Skeletal muscle satellite cell (primary cell): ENCODE data around the gene TSHR. TPM values are rescaled to one million over a fixed set of nuclear protein-coding genes. Genes with fewer than 3 reads are reported as not detected.
A peak's percentile ranks its signal among the peaks of the same experiment; 100 is the strongest.
"Not testable (repeated sequence)": the region's sequence is repeated elsewhere in the genome, so short reads cannot be mapped to it uniquely, and the experiment has no call there.

Experiments used
- H3K27me3 ChIP-seq: 2 replicates; pipeline ENCODE4 v1.7.0; 2013; ENCODE audit warnings: low read length; ENCODE audit not compliant: control insufficient read depth, insufficient read depth
- H3K36me3 ChIP-seq: 2 replicates; pipeline ENCODE4 v1.7.0; 2013; ENCODE audit warnings: mild to moderate bottlenecking, control low read depth, low read length; ENCODE audit not compliant: insufficient read depth
- H3K4me1 ChIP-seq: 2 replicates; pipeline ENCODE4 v1.7.0; 2013; ENCODE audit warnings: low read length; ENCODE audit not compliant: control insufficient read depth, insufficient read depth
- H3K4me2 ChIP-seq: 2 replicates; pipeline ENCODE4 v1.7.0; 2013; ENCODE audit warnings: mild to moderate bottlenecking, low read length
- H3K4me3 ChIP-seq: 2 replicates; pipeline ENCODE4 v1.7.0; 2013; ENCODE audit warnings: low read length
- H3K9ac ChIP-seq: 2 replicates; pipeline ENCODE4 v1.7.0; 2013; ENCODE audit warnings: mild to moderate bottlenecking, low read depth, low read length, moderate library complexity
- H3K9me3 ChIP-seq: replicated peaks from 2 replicates; pipeline ENCODE4 v1.7.0; 2013; ENCODE audit warnings: mild to moderate bottlenecking, control low read depth, low read length
- total RNA-seq: library from RNA; depleted of rRNA; stranded (reverse); fragments of >200 nt; gene quantifications from 2 replicates; pipeline ENCODE4 v1.2.3, GENCODE V29; 2012; rRNA removed

The TSHR gene
- total RNA-seq = not detected in 2 replicates

GRCh38 chr14:80955416-80955941, at the start of gene TSHR:
Gene TSHR, plus strand, starts transcription at chr14:80955621. Its CDS starts 60 bp downstream, at chr14:80955681.
- H3K36me3 ChIP-seq = no peaks in the 10 kb centered on the region
- H3K9ac ChIP-seq = peak within 1 kb of the TSS; percentile 43
- peak within 1 kb of the TSS; percentile 99 for H3K4me2 ChIP-seq
- H3K4me1 ChIP-seq = peaks cover 10% of the 10 kb centered on the region
- no peaks in the 10 kb centered on the region for H3K9me3 ChIP-seq
- H3K4me3 ChIP-seq = peak within 1 kb of the TSS; percentile 77
- H3K27me3 ChIP-seq = peaks cover 35% of the 10 kb centered on the region

GRCh38 chr14:80906336-80906735, 49.1 kb upstream of the TSHR start:
- Histone ChIP-seq H3K4me2 (peak overlapping the region; percentile 63), H3K9me3 (no peaks in the 10 kb centered on the region), H3K9ac (no peak overlapping the region), H3K4me3 (no peak overlapping the region), H3K27me3 (no peaks in the 10 kb centered on the region), H3K4me1 (peaks cover 11% of the 10 kb centered on the region), H3K36me3 (no peaks in the 10 kb centered on the region)

- Histone ChIP-seq H3K4me3 (peak overlapping the region; percentile 33), H3K4me2 (peak overlapping the region; percentile 63), H3K9ac (peak overlapping the region; percentile 16), H3K4me1 (peaks cover 11% of the 10 kb centered on the region), H3K27me3 (no peaks in the 10 kb centered on the region), H3K9me3 (no peaks in the 10 kb centered on the region), H3K36me3 (no peaks in the 10 kb centered on the region)
Measured at GRCh38 chr14:80906946-80907345, 48.5 kb upstream of the TSHR start.

- not testable (repeated sequence) for H3K4me2 ChIP-seq, H3K36me3 ChIP-seq, H3K4me3 ChIP-seq, H3K9ac ChIP-seq, H3K9me3 ChIP-seq, H3K4me1 ChIP-seq, H3K27me3 ChIP-seq
Measured at GRCh38 chr14:80912013-80912412, 43.4 kb upstream of the TSHR start.

GRCh38 chr14:80919622-80920021, 35.8 kb upstream of the TSHR start:
- Histone ChIP-seq H3K9me3 (no peaks in the 10 kb centered on the region), H3K9ac (no peak overlapping the region), H3K4me1 (no peaks in the 10 kb centered on the region), H3K4me2 (no peak overlapping the region), H3K27me3 (no peaks in the 10 kb centered on the region), H3K4me3 (no peak overlapping the region), H3K36me3 (peaks cover 5% of the 10 kb centered on the region)

GRCh38 chr14:80923368-80923767, 32.1 kb upstream of the TSHR start:
- no peak overlapping the region for H3K9ac ChIP-seq
- no peaks in the 10 kb centered on the region for H3K9me3 ChIP-seq
- no peaks in the 10 kb centered on the region for H3K36me3 ChIP-seq
- H3K4me3 ChIP-seq = no peak overlapping the region
- H3K27me3 ChIP-seq = no peaks in the 10 kb centered on the region
- no peak overlapping the region for H3K4me2 ChIP-seq
- peaks cover 12% of the 10 kb centered on the region for H3K4me1 ChIP-seq

- Histone ChIP-seq H3K36me3 (no peaks in the 10 kb centered on the region), H3K9ac (no peak overlapping the region), H3K27me3 (no peaks in the 10 kb centered on the region), H3K4me3 (no peak overlapping the region), H3K4me1 (peaks cover 12% of the 10 kb centered on the region), H3K4me2 (no peak overlapping the region), H3K9me3 (no peaks in the 10 kb centered on the region)
Measured at GRCh38 chr14:80924365-80925103, 30.9 kb upstream of the TSHR start.

GRCh38 chr14:80926397-80927082, 28.9 kb upstream of the TSHR start:
- Histone ChIP-seq H3K36me3 (no peaks in the 10 kb centered on the region), H3K27me3 (no peaks in the 10 kb centered on the region), H3K9me3 (no peaks in the 10 kb centered on the region), H3K9ac (no peak overlapping the region), H3K4me1 (peaks cover 25% of the 10 kb centered on the region), H3K4me3 (no peak overlapping the region), H3K4me2 (no peak overlapping the region)

- H3K9me3 ChIP-seq = no peaks in the 10 kb centered on the region
- H3K4me1 ChIP-seq = peaks cover 33% of the 10 kb centered on the region
- no peak overlapping the region for H3K9ac ChIP-seq
Measured at GRCh38 chr14:80927083-80927989, 28.1 kb upstream of the TSHR start.

GRCh38 chr14:80930095-80930494, 25.3 kb upstream of the TSHR start:
- H3K4me1 ChIP-seq = peaks cover 35% of the 10 kb centered on the region
- H3K9me3 ChIP-seq = no peaks in the 10 kb centered on the region
- H3K4me3 ChIP-seq = no peak overlapping the region

More at GRCh38 chr14:80927083-80927989, 28.1 kb upstream of the TSHR start:
- Histone ChIP-seq H3K4me2 (no peak overlapping the region), H3K36me3 (no peaks in the 10 kb centered on the region), H3K27me3 (no peaks in the 10 kb centered on the region), H3K4me3 (no peak overlapping the region)

GRCh38 chr14:80930836-80931389, 24.5 kb upstream of the TSHR start:
- peak overlapping the region; percentile 29 for H3K9ac ChIP-seq
- no peaks in the 10 kb centered on the region for H3K27me3 ChIP-seq
- peaks cover 35% of the 10 kb centered on the region for H3K4me1 ChIP-seq
- H3K36me3 ChIP-seq = no peaks in the 10 kb centered on the region
- H3K4me2 ChIP-seq = peak overlapping the region; percentile 66
- H3K9me3 ChIP-seq = no peaks in the 10 kb centered on the region
- peak overlapping the region; percentile 2 for H3K4me3 ChIP-seq

More at GRCh38 chr14:80930095-80930494, 25.3 kb upstream of the TSHR start:
- H3K4me2 ChIP-seq = no peak overlapping the region
- H3K27me3 ChIP-seq = no peaks in the 10 kb centered on the region
- H3K36me3 ChIP-seq = no peaks in the 10 kb centered on the region
- H3K9ac ChIP-seq = peak overlapping the region; percentile 8
